ENCODE data around the gene OSCP1.

GRCh38 chr1:36397378-36398230, 52.6 kb downstream of the OSCP1 start, which contains the start of gene LSM10:
- TF ChIP-seq CTCF (conservative IDR thresholded peaks at IDR 0.05; ENCODE audit: low read depth, low read length) (no peak), EZH2phosphoT487 (IDR thresholded peaks at IDR 0.05; ENCODE audit: borderline replicate concordance, low read length) (no peak)

Data from PC-3 (cell line).